Stimulated activated CD8-positive, alpha-beta memory T cell treated with anti-CD3 and anti-CD28 coated beads, Interleukin-4, amount 100 ng/mL, for 4 hours (primary cell): ENCODE data around the gene SNAP29.
"Not testable (repeated sequence)": the region's sequence is repeated elsewhere in the genome, so short reads cannot be mapped to it uniquely, and the experiment has no call there.

Source experiments
- DNase-seq, 2 donors: peaks; one replicate each; pipeline ENCODE4 v3.0.0-alpha.2; 2020; ENCODE audit warnings: low read depth in 2 of 2, low spot score in 1 of 2

SNAP29 gene

GRCh38 chr22:20927940-20928572 lies 69.2 kb downstream of the SNAP29 start:
- DNase-seq: no peak

DNA sequence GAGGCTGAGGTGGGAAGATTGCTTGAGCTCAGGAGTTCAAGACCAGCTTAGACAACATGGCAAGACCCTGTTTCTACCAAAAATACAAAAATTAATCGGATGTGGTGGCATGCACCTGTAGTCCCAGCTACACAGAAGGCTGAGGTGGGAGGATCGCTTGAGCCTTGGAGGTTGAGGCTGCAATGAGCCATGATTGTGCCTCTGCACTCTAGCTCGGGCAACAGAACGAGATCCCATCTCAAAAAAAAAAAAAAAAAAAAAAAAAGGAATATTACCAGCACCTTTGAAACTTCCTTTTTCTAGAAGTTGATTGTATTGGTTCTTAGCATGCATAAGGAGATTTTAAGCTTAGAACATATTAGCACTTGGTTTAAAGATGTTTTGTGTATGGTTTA lies 69.8 kb downstream of the SNAP29 start:
- DNase-seq: no peak

- DNase-seq: no peak
These were observed 71.2 kb downstream of the SNAP29 start for GRCh38 chr22:20930004-20930403.

DNA sequence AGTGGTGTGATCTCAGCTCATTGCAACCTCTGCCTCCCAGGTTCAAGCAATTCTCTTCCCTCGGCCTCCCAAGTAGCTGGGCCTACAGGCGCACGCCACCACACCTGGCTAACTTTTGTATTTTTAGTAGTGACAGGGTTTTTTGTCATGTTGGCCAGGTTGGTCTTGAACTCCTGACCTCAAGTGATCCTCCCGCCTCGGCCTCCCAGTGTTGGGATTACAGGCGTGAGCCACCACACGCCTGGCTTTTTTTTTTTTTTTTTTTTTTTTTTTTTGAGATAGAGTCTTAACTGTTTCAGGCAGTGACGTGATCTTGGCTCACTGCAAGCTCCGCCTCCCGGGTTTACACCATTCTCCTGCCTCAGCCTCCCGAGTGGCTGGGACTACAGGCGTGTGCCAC lies 71.6 kb downstream of the SNAP29 start:
- DNase-seq: not testable (repeated sequence)

DNA sequence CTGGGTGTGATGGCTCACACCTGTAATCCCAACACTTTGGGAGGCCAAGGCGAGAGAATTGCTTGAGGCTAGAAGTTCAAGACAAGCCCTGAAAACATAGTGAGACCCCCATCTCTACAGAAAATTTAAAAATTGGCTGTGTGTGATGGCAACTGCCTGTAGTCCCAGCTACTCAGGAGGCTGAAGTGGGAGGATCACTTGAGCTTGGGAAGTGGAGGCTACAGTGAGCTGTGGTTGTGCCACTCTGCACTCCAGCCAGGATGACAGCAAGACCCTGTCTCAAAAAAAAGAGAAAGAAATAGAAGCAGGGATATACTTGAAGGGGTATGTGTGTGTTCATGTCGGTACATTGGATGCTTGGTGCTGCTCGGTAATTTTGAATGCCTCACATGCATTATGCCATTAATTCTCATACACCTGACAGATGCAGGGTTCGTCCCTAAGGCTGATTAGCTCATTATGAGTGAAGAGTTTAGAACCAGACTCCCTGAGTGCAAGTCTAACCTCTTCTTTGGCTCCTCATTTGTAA lies 72.4 kb downstream of the SNAP29 start:
- DNase-seq: no peak

- no peak for DNase-seq
These were observed 75.1 kb downstream of the SNAP29 start for GRCh38 chr22:20933910-20934309.

DNA sequence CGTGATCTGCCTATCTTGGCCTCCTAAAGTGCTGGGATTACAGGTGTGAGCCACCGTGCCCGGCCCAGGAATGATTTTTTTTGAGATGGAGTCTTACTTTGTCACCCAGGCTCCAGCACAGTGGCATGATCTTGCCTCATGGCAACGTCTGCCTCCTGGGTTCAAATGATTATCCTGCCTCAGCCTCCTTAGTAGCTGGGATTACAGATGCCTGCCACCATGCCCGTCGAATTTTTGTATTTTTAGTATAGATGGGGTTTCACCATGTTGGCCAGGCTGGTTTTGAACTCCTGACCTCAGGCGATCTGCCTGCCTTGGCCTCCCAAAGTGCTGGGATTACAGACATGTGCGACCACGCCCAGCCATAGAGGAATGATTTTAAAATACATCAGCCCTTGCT lies 76.2 kb downstream of the SNAP29 start:
- DNase-seq: not testable (repeated sequence)

- DNase-seq: not testable (repeated sequence)
These were observed 77.2 kb downstream of the SNAP29 start for GRCh38 chr22:20935780-20936539.

DNA sequence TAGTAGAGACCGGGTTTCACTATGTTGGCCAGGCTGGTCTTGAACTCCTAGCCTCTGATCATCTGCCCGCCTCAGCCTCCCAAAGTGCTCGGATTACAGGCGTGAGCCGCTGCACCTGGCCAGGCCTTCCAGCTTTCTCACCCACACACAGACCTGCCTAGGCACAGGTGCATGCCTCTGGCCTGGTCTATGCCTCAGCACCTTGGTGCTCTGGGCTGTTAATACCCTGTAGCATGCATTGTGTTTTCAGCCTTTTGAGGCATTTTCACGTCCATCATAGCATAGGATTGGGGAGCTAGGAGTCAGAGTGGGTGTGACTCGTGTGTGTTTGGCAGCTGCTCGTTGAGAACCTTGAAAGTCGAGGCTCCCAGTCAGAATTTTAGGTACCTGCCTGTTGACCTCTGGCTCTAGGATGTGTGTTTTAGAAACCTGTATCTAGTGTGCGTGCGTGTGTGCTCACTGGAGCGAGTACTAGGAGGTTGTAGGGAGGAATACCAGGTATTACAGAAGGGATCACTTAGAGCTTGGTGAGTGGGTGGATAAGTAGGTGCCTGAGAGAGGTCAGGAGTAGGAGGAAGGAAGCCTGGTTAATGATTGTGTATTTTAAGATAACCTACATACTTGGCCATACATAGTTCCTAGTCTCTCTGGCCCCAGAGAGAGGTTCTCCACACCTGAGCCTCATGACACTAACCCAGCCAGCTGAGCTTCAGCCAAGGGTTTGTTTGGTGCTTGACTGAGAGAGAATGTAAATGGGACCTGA lies 78.4 kb downstream of the SNAP29 start:
- no peak for DNase-seq

- DNase-seq: no peak
These were observed 79.2 kb downstream of the SNAP29 start for GRCh38 chr22:20937794-20938671.

DNA sequence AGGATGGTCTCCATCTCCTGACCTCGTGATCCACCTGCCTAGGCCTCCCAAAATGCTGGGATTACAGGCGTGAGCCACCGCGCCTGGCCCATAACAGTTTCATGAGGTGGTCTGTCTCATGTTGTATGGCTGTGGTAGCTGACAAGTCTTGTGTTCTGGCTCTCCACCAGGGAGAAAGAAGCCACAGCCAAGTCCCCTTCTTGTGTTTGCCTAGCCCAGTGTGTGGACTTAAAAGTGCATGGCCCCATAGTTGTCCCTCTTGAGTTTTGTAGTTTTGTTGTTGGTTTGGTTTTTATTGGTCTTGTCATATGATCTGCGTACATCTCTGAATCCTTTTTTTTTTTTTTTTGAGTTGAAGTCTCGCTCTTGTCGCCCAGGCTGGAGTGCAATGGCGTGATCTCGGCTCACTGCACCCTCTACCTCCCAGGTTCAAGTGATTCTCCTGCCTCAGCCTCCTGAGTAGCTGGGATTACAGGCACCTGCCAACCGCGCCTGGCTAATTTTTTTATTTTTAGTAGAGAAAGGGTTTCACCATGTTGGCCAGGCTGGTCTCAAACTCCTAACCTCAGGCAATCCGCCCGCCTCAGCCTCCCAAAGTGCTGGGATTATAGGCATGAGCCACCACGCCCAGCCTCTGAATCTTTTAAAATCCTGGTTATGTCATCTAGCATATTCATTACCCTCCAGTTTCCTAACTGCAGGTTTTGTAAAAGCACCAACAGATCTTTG lies 80.8 kb downstream of the SNAP29 start:
- DNase-seq: not testable (repeated sequence)

- no peak for DNase-seq
These were observed 81.4 kb downstream of the SNAP29 start for GRCh38 chr22:20940186-20940651.
